HL-60/S4 (cell line): ENCODE measurements around the gene AATK.

Experiments
- in situ Hi-C: fragments of 300-500 bp; cut with MboI; formaldehyde crosslinking; loops from 2 replicates; pipeline ENCODE4 v1.14.3; 2022; ENCODE audit warnings: low sequenced_read_pairs

The AATK gene

DNA sequence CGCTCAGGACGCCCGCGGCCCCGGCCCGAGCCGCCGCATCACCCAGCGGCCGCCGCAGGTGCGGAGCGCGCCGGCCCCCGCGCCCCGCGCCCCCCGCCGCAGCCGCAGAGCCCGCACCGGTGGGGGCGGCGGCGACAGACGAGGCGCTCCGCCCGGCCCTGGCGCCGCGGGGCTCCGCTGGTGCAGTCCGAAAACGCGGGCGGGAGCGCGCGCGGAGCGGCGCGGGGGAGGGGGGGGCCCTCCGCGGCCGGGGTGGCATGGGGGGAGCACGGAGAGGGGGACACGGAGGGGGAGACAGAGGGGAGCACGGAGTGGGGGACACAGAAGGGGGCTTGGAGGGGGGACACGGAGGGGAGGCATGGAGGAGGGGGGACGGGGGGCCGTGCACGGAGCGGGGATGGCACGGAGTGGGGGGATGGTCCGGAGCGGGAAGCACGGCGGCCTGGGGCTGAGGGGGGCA is at the start of gene AATK:
Gene AATK, minus strand, starts transcription at position 189 of the 460 bp plus-strand sequence. CDS start 229 bp downstream, outside the sequence.
- in situ Hi-C loops, result no loop called here

GRCh38 chr17:81213978-81214377 is 48.0 kb upstream of the AATK start:
- in situ Hi-C loops, result no loop called here

- in situ Hi-C loops, result no loop called here
Observed at GRCh38 chr17:81212365-81212764, 46.3 kb upstream of the AATK start.

DNA sequence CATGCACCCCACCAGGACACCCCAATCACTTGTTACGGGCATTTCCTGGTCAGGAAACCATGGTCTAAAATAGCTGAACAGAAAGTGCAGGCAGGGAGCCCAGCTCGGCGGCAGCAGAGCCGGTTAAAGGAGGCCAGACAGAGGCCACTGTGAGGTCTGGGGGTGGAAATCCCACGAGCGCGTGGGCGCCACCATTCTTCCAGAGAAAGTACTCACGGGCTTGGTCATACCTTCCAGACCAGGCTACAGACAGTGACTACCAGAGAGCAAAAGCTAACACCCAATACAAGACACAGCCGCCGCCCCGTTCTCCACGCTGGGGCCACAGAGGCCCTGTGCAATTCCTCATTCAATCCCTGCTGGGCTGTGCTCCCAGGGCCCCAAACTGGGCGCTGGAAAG is 44.8 kb upstream of the AATK start:
- in situ Hi-C loops, result no loop called here

DNA sequence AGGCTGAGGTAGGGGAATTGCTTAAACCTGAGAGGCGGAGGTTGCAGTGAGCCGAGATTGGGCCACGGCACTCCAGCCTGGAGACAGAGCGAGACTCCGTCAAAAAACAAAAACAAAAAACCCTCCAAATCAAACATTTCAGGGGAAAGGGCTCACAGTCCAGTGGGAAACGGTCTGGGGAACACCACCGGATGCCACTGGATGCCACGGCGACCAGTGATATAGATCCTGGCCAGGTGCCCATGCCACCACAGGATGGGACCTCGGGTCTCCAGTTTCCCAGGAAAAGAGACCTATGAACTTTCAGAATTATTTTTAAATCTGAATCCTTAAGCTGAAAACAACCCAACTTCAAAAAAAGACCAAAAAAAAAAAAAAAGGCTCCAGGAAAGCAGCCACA is 44.4 kb upstream of the AATK start:
- in situ Hi-C loops, result no loop called here

DNA sequence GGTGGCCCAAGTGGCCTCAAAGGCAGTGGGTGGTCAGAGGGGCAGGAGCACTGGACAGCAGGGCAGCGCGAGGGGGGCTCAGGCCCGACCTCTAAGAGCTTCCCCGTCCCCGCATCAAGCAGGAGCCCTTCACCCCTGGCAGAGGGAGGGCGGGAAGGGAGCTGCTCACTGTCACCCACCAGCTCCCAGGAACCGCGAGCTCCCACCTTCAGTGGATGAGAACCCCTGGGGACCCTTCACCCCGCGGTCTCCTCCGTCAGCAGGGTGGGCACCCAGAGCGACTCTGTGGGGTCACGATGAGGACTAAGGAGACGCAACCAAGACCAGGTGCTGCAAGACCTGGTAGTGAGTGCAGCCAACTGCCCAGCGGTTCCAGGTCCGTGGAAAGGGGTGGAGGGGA is 43.1 kb upstream of the AATK start:
- in situ Hi-C loops, result no loop called here

DNA sequence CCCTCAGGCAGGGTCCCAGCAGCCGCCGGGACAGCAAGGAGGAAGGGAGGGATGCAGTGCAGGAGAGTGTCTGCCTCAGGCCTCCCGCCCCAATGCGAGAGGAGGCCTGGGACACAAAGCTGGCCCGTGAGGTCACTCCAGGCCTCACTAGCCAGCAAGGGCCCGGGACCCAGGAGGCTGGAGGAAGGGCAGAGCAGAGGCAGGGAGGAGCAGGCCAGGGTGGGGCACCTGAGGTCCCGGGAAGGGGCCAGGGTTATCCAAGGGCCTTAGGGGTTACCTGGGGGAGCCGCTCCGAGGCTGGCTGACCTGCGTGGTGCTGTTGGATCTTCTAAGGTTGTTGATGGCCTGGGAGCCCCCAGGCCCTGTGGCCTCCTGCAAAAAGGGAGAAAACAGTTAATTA is 42.6 kb upstream of the AATK start:
- in situ Hi-C loops, result no loop called here

GRCh38 chr17:81207610-81208581 is 41.9 kb upstream of the AATK start:
- in situ Hi-C loops, result no loop called here

- in situ Hi-C loops, result no loop called here
Observed at GRCh38 chr17:81206657-81207056, 40.6 kb upstream of the AATK start.

DNA sequence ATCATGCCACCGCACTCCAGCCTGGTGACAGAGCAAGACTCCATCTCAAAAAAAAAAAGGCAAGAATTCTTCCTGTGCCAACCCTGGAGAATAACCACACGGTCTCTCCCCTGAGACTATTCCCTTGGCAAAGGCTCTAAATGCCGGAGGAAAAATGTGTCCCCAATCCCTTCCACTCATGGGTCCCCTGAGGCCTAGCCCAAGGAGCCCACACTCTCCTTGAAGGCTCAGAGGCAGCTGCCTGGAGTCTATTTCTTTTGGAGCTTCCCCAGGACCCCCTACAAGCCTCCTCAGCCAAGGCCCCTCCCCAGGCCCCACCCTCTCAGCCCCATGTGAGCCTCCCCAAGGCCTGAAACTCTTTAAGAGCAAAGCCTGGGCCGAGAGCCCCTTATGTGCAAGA is 40.1 kb upstream of the AATK start:
- in situ Hi-C loops, result no loop called here

DNA sequence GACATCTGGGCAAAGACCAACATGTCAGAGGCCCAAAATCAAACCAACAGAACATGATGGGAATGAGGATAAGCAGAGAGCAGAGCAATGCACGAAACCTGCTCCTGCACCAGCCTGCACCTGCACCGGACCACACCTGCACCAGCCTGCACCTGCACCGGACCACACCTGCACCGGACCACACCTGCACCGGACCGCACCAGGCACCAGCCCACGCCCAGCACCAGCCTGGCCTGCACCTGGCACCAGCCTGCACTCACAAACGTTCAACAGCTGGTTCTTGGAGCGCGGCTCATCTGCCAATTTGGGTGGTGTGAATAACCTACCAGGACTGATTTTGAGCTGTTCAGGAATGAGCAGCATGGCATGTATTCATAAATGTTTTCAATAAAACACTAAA is 38.6 kb upstream of the AATK start:
- in situ Hi-C loops, result no loop called here

DNA sequence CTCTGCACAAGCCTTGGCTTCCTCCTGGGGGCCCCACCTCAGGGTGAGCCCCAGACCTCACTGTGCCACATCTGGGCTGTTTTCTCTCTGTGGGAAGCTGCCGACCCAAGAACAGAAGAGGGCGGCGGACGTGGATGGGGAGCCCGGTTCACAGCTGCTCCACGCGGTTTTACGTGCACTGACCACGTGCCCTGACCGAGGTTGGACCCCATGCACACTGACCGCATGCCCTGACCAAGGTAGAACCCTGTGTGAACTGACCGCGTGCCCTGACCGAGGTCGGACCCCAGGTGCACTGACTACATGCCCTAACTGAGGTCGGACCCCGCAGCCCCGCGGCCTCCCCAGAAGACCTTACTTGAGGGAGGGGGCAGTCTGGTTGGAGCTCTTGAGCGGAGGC is 37.1 kb upstream of the AATK start:
- in situ Hi-C loops, result no loop called here

- in situ Hi-C loops, result no loop called here
Observed at GRCh38 chr17:81202318-81202717, 36.3 kb upstream of the AATK start.

GRCh38 chr17:81200695-81201580 is 34.9 kb upstream of the AATK start:
- in situ Hi-C loops, result no loop called here

DNA sequence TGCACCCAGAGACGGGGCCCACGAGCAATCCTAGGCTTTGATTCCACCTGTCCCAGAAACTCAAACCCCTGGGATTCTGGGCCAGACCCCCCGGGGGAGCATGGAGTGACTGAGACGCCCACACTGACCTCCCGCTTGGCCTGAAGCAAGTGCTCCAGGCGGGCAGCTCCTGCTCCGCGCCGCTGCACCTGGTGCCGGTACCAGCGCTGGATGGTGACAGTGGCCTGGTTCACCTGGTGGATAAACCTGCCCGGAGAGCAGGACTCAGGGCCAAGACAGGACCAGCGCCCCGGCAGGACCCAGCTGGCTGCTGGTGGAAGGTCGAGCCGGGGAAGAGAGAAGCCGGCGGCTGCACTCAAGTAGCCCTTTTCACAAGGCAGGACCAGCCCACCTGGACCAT is 34.2 kb upstream of the AATK start:
- in situ Hi-C loops, result no loop called here

DNA sequence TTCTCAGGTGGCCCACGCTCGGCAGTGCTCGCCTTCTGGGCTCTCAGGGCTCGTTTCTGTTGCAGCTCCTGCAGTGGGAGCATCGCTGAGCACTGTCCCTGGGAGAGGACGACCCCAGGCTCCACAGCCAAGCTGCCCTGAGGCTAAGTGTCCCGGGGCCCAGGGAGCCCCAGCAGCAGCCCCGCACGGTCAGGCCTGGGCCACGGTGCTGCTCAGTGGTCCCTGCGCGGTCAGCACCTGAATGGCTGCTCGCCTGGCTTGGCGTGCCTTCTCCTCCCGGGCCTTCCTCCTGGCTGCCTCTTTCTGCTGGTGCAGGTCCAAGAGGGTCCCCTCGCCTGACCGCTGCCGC is 33.4 kb upstream of the AATK start:
- in situ Hi-C loops, result no loop called here

GRCh38 chr17:81198826-81199481 is 32.9 kb upstream of the AATK start:
- in situ Hi-C loops, result no loop called here

DNA sequence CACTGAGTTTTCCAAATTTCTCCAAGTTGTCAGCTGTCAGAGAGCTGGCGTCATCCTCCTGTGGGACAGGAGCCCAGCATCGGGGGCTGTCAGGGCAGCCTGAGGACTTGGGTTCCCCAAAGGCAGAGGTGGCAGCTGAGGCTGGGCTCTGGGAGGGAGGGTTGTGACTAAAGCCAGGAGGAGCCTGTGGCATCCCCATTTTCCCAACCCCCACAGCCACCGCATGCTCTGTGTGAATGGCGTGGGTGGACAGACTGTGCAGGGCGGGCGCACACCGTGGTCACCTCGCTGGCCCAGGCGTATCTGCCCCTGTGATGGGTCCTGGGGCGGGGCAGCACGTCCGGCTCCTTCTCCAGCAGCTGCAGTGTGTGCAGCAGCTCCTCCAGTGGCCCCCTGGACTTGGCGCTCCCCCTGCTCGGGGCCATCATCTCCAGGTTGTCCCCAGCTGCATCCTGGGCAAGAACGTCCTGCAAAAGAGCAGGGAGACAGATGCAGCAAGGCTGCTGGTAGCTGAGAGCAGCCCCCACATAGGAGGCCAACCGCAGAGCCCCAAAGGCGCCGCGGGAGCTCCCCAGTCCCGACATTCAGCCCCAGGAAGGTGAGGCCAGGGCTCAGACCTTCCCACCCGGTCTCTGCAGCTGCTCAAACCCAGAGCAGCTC is 31.9 kb upstream of the AATK start:
- in situ Hi-C loops, result no loop called here

DNA sequence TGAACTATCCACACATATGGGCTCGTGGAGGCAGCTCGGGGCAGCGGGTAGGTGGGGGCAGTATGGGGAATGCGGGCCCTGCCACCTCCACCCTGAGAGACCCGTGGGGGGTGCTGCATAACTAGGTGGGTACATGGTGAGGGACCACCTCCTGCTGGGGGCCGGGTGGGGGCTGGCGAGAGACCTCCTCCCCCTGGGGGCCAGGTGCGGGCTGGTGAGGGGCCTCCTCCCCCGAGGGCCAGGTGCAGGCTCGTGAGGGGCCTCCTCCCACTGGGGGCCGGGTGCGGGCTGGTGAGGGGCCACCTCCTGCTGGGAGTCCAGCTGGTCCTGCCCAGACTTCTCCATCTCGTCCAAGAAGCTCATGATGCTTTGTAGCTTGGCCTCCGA is 31.4 kb upstream of the AATK start:
- in situ Hi-C loops, result no loop called here

DNA sequence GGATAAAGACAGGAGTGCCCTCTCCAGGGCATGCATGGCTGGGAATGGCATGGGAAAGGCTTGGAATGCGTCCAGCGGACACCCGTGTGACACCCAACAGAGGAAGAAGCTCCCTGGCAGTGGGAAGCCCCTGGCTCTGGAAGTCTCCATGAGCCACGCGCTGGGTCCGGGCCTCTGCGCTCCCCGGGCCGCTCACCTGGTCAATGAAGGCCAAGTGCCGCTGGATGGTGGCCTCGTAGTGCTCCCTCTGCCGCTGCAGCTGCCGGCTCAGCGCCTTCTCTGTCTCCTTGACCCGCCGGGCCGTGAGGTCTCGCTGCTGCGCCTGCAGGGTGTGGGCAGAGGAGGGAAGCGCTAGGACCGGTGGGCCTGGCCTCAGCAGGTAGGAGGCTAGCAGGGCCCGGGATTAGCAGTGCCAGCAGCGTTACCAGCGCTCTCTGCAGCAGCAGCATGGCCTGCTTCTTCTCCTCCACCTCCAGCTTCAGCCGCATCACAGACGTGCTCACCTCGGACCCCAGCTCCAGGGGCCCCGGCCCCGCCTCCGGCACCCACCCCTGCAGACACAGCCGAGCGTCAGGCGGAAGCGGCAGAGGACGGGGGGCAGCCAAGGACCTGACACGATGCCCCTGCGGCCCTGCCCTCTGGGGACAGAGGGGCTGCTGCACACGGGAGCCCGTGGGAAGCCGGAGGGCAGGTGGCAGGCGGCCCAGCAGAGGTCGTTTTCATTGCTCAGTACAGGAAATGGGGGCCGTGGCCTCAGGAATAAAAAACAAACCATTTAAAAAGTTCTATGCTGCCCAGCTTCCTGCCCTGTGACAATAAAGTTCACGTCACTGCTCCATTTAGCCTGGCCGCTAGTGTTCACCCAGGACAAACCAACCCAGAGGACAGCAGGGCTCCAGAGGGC is 30.7 kb upstream of the AATK start:
- in situ Hi-C loops, result no loop called here
